GM18505 (cell line): Measurements from ENCODE around the gene DYNAP.
A peak's percentile ranks its signal among the peaks of the same experiment; 100 is the strongest.

Experiments used
- ATAC-seq: cut with Tn5 transposase; IDR thresholded peaks from one replicate; pipeline ENCODE4 v1.9.1; 2021; ENCODE audit not compliant: unreplicated experiment
- POLR2A ChIP-seq: IDR thresholded peaks from 4 replicates; pipeline ENCODE4 v1.6.1; 2011; ENCODE audit warnings: borderline replicate concordance; ENCODE audit not compliant: insufficient read depth, insufficient read length; ENCODE audit errors: extremely low read depth

The DYNAP gene

DNA sequence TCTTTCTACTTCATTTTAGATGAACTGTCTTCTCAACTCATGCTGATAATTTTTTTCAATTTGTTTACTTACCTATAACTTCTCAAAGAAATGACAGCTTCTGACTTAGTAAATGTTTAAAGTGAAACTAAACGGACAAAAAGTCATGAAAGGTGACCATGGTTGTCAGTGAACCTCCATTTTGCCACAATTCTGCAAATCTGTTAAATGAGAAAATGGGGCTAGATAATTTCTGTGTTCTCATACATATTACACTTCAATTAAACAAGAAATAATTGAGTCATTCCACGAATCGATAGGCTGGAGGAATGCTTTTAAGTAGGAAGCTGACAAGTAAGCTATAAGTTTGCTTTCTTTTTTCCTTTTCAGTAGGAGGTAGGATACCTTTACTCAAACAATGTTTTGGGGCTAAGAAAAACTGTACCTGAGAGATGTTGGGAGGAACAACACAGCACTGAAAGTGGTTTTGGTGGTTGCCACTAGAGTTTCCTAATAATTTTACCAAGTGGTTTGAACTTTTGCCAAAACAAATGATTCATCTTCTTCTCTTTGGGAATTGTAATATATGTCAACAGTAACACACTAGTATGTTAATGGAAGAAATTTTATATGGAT lies 17.1 kb downstream of the DYNAP start:
- TF ChIP-seq POLR2A = no peak
- no peak for ATAC-seq

DNA sequence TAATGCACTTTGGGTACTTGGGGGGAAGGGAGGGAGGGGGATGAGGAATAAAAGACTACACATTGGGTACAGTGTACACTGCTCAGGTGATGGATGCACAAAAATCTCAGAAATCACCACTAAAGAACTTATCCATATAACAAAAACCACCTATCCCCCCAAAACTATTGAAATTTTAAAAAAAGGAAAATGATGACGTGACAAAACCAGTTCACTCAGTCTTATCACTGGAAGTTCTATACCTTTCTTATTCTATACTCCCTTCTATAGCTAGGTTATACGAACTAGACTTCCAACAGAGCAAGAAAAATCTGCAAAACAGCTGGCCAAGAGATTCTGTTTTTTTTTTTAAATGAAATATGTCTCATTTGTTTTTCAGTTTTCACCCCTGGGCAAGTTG lies 20.8 kb downstream of the DYNAP start:
- no peak for ATAC-seq

DNA sequence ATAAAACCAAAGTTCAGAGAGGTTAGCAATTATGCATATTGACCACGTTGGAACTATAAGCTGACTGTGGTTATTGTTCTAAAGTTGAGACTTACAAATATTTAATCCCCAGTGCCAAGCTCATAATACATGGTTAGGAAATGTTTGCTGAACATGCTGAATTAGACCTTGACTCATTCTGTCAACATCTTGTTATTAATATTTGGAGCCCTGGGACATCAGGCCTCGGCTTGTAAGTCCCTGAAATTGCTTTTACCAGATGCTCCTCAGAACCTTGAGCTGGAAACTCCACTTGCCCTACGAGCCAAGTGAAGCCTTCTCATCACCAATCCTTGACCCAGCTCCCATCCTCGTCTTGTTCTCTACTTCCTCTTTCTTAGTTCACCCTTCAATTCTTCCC lies 21.2 kb downstream of the DYNAP start:
- ATAC-seq = no peak
- no peak for TF ChIP-seq POLR2A

More for the DNA sequence above, 20.8 kb downstream of the DYNAP start:
- TF ChIP-seq POLR2A = no peak

DNA sequence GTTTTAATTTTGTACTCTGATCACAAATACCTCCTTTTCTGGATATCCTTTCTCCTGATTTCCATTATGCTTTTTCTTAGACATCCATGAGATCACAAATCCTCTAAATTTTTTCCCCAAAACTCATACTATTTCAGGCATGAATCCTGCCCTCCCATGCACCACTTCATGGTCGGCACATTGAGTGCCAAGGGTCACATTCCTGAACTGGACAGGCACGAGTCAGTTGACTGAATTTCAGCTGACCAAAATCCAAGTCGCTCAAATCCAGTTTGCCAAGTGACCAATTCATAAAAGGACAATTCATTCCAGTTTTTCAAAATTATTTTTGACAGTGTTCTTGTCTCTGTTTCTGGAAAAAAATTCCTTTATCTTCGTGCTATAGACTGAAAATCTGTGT lies 22.1 kb downstream of the DYNAP start:
- ATAC-seq = no peak
- no peak for TF ChIP-seq POLR2A

DNA sequence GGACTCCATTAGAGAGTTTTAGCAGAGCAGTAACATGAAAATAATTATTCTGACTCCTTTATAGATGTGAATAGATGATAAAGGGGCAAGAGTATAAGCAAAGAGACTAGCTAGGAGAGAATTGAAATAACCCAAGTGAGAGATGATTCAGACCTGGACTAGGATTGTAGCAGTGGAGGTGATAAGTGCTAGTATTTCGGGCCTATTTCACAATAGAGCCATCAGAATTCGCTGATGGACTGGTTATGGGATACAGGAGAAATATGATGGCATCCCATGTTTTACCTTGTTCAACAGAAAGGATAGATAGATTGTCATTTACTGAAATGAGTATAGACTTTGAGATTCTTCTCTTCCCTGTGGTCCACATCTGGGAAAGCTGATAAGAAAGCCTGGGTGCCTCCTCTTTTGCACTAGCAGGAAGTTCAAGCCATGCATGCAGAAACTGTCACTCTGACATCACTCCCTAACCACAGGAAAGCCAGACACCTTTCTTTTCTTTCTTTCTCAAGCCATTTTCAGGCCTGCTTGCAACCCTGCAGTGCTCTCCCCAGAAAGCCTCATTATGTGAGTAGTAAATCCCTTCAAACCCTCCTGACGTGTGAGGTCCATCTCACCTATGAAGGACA lies 25.3 kb downstream of the DYNAP start:
- ATAC-seq = peak; percentile 83
- TF ChIP-seq POLR2A = no peak

DNA sequence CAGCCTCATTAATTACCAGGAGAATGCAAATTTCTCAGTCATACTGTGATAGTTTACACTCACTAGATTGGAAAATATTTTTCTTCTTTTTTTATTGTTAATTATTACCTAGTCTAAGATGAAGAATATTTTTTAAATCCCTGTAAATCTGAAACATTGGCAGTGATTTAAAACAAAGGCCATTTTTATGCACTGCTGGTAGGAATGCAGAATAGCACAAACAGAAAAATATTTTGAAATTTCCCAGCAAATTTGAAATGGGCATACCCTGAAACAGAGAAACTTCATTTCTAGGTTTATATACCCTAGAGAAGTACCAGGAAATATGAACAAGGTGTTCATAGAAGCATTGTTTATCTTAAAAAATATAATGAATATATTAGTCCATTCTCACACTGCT lies 31.0 kb downstream of the DYNAP start:
- no peak for ATAC-seq
- no peak for TF ChIP-seq POLR2A

DNA sequence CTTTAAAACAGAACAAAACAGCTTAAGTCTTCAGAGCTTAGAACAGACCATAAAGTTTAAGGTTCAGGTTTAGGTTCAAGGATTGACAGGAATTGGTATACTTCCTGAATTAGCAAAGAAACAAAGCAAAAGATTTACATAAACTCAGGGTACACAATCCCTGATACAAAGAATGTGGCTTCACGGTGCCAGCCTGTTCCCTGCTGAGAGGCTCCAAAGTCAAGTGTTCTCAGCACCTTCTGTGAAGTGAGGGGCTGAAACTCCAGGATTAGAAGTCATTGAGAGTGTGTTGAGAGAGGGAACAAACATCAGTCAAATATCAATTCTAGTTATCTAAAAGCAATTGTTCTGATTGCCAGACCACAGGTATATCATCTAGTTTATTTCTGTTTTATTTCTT lies 35.7 kb downstream of the DYNAP start:
- no peak for ATAC-seq
- TF ChIP-seq POLR2A = no peak

DNA sequence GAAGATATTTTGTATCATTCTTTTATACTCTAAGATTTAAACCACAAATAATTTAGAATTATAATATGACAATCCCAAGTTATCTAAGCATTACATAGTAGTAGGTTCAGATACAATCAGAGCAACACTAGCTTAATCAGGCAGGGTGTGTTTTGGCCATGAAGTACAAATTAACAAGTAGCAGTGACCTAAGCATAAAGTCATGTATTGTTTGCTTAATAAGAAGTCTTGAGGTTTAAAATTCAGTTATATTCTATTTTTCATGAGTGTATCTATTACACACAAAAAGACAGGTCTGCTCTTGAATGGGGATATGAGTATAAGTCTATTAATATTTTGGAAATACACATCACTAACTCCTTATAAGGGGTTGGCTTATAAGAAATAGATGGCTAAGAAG lies 39.9 kb downstream of the DYNAP start:
- ATAC-seq = no peak
- no peak for TF ChIP-seq POLR2A

DNA sequence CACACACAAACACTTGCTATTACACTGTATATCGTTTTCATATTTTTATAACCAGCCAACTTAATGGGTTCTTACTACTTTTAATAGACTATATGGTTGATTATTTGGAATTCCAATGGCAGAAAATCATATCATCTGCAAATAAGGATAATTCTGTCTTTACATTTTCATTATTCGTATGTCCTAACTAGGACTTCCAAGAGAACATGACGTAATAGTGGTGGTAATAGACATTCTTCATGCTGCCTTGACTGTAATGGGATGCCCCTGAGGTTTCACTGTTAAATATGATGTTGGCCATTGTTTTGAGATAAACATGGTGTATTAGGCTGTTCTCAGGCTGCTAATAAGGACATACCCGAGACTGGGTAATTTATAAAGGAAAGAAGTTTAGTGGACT lies 45.2 kb downstream of the DYNAP start:
- no peak for ATAC-seq
- TF ChIP-seq POLR2A = no peak

DNA sequence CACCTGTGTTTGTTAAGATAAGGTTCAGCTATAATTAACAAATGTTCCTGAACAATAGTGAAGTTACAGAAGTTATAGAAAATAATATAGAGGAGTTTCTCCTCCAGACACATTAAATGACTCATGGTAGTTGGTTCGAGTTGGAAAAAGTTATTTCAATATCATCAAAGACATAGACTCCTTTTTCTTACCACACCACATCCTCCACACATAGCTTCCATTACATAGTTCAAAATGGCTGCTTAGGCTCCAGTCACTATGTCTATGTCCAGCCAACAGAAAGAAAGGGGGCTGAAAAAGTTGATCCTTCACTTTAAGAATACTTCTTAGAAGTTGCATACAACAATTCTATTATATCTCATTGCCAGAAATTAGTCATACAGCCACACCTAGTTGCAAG lies 50.7 kb downstream of the DYNAP start:
- ATAC-seq = no peak
- TF ChIP-seq POLR2A = no peak

DNA sequence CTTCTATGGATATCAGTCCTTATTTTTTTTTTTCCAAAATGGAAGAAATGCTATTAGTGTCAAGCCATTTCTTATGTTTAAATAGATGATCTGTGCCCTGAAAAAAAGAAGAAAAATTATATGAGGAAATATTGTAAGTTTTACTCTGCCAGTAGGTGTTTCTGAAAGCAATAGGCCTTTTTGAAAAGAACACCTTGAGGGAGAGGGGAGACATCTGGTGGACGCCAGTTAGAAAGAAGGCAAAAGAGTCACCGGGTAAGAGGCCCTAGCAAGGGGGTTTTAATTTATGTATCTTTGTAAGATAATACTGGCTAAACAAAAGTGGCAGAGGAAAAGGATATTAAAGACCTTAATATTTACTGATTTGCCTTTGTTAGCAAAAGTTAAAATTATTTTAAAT lies 56.1 kb downstream of the DYNAP start:
- ATAC-seq = no peak
- no peak for TF ChIP-seq POLR2A
